Colonic mucosa (tissue), 4 donors: ENCODE data around the gene FAM222A. TPM values are rescaled to one million over a fixed set of nuclear protein-coding genes. Genes with fewer than 3 reads are reported as not detected.

Experiments
- DNase-seq: peaks from one replicate; pipeline ENCODE4 v3.0.0-alpha.2; 2020
- H3K27ac ChIP-seq: fragments of 200-600 bp; one replicate; pipeline ENCODE4 v1.8.0; 2021
- H3K27me3 ChIP-seq: fragments of 200-600 bp; one replicate; pipeline ENCODE4 v1.8.0; 2021
- H3K36me3 ChIP-seq: fragments of 200-600 bp; one replicate; pipeline ENCODE4 v1.8.0; 2021
- H3K4me1 ChIP-seq: fragments of 200-600 bp; one replicate; pipeline ENCODE4 v1.8.0; 2021; ENCODE audit warnings: mild to moderate bottlenecking
- H3K4me3 ChIP-seq: fragments of 200-600 bp; one replicate; pipeline ENCODE4 v1.8.0; 2021
- H3K9ac ChIP-seq, 2 donors: one replicate each; pipeline ENCODE4 v1.7.0; 2013; ENCODE audit warnings: control low read depth in 2 of 2, low read depth in 2 of 2, low read length in 2 of 2
- H3K9me3 ChIP-seq: fragments of 200-600 bp; one replicate; pipeline ENCODE4 v1.8.0; 2021
- intact Hi-C: fragments of 100-400 bp; cut with DNase I; formaldehyde crosslinking; loops from one replicate; pipeline ENCODE4 v1.14.1; 2022
- total RNA-seq, 2 donors: library from RNA; stranded (reverse); fragmentation: NEBNext Ultra II Directional in 1 of 2; extraction: Animal tissue kit (Norgen Biotek cat#: 25700) in 1 of 2; gene quantifications; one replicate each; pipeline ENCODE4 v1.2.1, GENCODE V29; 2021
- TF ChIP-seq, protein P1 (sequence below): fragments of 200-600 bp; IDR thresholded peaks from one replicate; pipeline ENCODE4 v1.8.0; 2022; ENCODE audit warnings: antibody characterized with exemption, mild to moderate bottlenecking
- donor health status: healthy.
- donor health status: DM: no; HTN: no; CAD: no.
- donor health status: DM: no; HTN: no; CAD: no.

FAM222A gene
- total RNA-seq, 2 donors from 2014 or later: 3.9 to 5.5 TPM

DNA sequence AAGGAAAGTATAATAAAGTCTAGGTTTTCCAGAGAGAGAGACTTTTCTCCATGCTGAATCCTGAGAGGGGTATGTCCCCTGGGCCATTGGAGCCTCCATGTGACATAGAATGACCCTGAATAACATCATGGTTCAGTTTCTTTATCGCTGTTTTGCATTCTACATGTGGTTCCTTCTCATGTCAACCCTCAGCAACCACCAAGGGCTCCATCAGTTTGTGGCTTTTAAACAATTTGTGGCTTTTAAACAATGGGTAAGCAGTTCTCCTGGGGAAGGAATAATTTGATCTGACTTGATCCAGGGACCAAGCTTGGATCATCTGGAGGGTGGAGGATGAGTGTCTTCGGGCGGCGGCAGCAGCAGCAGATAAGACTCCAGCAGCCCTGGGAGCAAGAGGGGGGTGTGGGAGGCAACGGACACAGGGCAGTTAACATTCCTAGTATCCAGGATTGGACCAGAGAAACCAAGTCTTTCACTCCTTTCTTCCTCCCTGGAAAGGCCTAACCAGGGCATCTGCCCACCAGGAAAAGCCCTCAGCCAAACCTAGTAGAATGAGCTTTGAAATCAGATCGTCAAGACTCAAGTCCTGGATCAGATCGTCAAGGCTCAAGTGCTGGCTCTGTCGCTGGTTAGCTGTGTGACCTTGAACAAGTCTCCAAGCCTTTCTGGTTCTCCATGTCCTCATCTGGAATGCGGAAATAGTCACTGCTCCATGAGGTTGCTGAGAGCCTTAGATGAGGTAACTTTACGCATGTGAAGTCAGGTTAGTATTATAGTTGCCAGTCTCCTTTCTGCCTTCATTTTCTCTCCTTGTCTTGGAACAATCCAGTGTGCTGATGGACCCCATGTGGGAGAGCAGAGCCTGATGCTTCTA, 27.8 kb upstream of the FAM222A start:
- Histone ChIP-seq H3K36me3 (no peaks in the 10 kb centered on the region), H3K27me3 (no peaks in the 10 kb centered on the region), H3K27ac (no peak overlapping the region), H3K4me3 (no peak overlapping the region), H3K9me3 (no peaks in the 10 kb centered on the region), H3K9ac (no peak overlapping the region), H3K4me1 (no peaks in the 10 kb centered on the region)
- intact Hi-C loops: no loop called here
- DNase-seq: no peak
- TF ChIP-seq, protein P1, sequence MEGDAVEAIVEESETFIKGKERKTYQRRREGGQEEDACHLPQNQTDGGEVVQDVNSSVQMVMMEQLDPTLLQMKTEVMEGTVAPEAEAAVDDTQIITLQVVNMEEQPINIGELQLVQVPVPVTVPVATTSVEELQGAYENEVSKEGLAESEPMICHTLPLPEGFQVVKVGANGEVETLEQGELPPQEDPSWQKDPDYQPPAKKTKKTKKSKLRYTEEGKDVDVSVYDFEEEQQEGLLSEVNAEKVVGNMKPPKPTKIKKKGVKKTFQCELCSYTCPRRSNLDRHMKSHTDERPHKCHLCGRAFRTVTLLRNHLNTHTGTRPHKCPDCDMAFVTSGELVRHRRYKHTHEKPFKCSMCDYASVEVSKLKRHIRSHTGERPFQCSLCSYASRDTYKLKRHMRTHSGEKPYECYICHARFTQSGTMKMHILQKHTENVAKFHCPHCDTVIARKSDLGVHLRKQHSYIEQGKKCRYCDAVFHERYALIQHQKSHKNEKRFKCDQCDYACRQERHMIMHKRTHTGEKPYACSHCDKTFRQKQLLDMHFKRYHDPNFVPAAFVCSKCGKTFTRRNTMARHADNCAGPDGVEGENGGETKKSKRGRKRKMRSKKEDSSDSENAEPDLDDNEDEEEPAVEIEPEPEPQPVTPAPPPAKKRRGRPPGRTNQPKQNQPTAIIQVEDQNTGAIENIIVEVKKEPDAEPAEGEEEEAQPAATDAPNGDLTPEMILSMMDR: no peak

DNA sequence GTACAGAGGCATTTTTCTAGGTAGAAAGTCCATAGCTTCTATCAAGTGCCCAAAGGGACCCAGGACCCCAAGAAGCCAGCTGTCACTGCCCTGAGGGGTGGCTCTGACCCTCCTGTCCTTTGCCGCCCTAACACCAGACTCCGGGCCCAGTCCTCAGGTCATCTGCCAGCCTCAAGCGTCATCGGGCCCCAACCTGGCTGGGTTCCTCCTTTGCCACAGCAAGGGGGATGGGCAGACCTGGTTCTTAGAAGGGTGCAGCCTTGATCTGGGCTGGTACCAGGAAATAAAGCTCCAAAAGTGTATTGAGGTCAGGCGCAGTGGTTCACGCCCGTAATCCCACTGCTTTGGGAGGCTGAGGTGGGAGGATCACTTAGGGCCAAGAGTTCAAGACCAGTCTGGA, 27.1 kb upstream of the FAM222A start:
- DNase-seq: no peak
- Histone ChIP-seq H3K4me3 (no peak overlapping the region), H3K9ac (no peak overlapping the region), H3K4me1 (no peaks in the 10 kb centered on the region), H3K27ac (no peak overlapping the region), H3K9me3 (no peaks in the 10 kb centered on the region), H3K27me3 (no peaks in the 10 kb centered on the region), H3K36me3 (no peaks in the 10 kb centered on the region)
- intact Hi-C loops: no loop called here
- TF ChIP-seq, protein P1: no peak

DNA sequence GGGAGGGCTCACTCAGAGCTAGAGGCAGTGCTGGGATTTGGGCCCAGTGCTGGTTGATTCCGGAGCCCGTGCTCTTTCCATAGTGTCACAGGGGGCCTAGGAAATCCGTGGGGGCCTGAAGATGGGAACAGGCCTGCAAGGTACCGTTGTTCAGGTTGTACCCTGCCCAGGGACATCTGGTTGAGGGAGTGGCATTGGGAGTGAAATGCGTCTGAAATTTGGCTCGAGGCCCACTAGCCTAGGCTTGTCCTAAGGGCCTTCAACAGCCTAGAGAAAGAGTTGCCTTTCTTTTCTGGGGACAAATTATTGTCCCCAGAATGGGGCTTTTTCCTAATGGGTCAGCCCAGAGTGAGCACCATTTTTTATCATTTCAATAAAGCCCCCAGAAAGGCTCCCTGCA, 26.4 kb upstream of the FAM222A start:
- TF ChIP-seq, protein P1: no peak
- H3K27me3 ChIP-seq: no peaks in the 10 kb centered on the region
- no peak overlapping the region for H3K27ac ChIP-seq
- H3K4me3 ChIP-seq: no peak overlapping the region
- no peak overlapping the region for H3K9ac ChIP-seq
- intact Hi-C loops: no loop called here
- no peaks in the 10 kb centered on the region for H3K36me3 ChIP-seq
- H3K9me3 ChIP-seq: no peaks in the 10 kb centered on the region
- H3K4me1 ChIP-seq: no peaks in the 10 kb centered on the region
- no peak for DNase-seq

DNA sequence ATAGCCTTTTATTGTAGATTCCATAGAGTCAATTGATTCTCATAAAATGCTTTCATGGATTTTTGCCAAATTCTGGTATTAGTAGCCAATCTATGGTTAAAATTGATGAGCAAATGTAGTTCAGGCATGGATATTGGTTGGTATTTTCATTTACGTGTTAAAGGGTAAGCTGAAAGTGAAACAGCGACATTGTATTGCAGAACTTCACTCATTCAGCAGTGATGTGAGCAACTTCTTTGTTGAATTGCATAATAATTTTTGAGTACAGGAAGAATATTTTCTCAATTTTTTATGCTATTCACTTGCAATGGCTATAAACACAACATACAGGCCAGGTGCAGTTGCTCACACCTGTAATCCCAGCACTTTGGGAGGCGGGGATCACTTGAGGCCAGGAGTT, 24.2 kb upstream of the FAM222A start:
- Histone ChIP-seq H3K27me3 (no peaks in the 10 kb centered on the region), H3K9me3 (no peaks in the 10 kb centered on the region), H3K4me3 (no peak overlapping the region), H3K9ac (no peak overlapping the region), H3K4me1 (no peaks in the 10 kb centered on the region), H3K27ac (no peak overlapping the region), H3K36me3 (no peaks in the 10 kb centered on the region)
- DNase-seq: no peak
- TF ChIP-seq, protein P1: no peak
- intact Hi-C loops: no loop called here

DNA sequence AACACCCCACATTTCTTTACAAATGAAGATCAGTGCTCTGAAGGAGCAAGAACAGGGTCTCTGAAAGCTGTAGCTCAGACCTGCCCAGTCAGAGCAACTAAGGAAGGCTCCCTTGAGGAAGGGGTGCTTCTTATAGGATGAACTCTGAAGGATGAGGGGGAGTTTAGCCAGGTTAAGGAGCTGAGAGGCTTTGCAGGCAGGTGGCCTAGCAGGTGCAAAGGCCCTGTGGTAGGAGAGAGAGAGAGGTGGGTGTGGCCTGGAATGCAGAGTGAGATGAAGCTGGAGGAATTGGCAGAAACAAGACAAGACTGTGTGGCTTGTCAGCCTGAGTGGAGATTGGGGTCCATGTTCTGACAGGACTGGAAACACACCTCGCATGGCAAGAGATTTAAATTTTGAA, 20.5 kb upstream of the FAM222A start:
- Histone ChIP-seq H3K9me3 (no peaks in the 10 kb centered on the region), H3K4me1 (no peaks in the 10 kb centered on the region), H3K9ac (no peak overlapping the region), H3K36me3 (no peaks in the 10 kb centered on the region), H3K4me3 (no peak overlapping the region), H3K27ac (no peak overlapping the region), H3K27me3 (no peaks in the 10 kb centered on the region)
- no peak for DNase-seq
- intact Hi-C loops: no loop called here
- TF ChIP-seq, protein P1: no peak
